ENCODE measurements around the gene SMG6.

GRCh38 chr17:2061441-2061958 is 242.1 kb downstream of the SMG6 start:
- TF ChIP-seq CTCF (IDR thresholded peaks at IDR 0.05) (no peak), POLR2A (IDR thresholded peaks at IDR 0.05) (no peak)

All from uterus (tissue), 2 donors.